ENCODE results near the gene GRM3.
"Not testable (repeated sequence)": the region's sequence is repeated elsewhere in the genome, so short reads cannot be mapped to it uniquely, and the experiment has no call there.

The GRM3 gene

GRCh38 chr7:86643561-86644281, at the start of gene GRM3:
Gene GRM3 (plus strand): TSS chr7:86643909. CDS start chr7:86765146, 121,237 bp downstream.
- DNase-seq: no peak

- DNase-seq: no peak
These were observed 45.4 kb upstream of the GRM3 start for GRCh38 chr7:86598311-86598710.

- DNase-seq: no peak
These were observed 45.0 kb upstream of the GRM3 start for GRCh38 chr7:86598721-86599120.

- no peak for DNase-seq
These were observed 43.0 kb upstream of the GRM3 start for GRCh38 chr7:86600506-86601290.

- DNase-seq: not testable (repeated sequence)
These were observed 28.0 kb upstream of the GRM3 start for GRCh38 chr7:86615711-86616110.

GRCh38 chr7:86644282-86645224, 844 bp downstream of the GRM3 start:
- DNase-seq: no peak

GRCh38 chr7:86645225-86645608, 1.5 kb downstream of the GRM3 start:
- no peak for DNase-seq

GRCh38 chr7:86645676-86646276, 2.1 kb downstream of the GRM3 start:
- DNase-seq: no peak

GRCh38 chr7:86647385-86648094, 3.8 kb downstream of the GRM3 start:
- no peak for DNase-seq

GRCh38 chr7:86648169-86648568, 4.5 kb downstream of the GRM3 start:
- no peak for DNase-seq

GRCh38 chr7:86653919-86654659, 10.4 kb downstream of the GRM3 start:
- DNase-seq: no peak

- no peak for DNase-seq
These were observed 14.2 kb downstream of the GRM3 start for GRCh38 chr7:86657948-86658347.

GRCh38 chr7:86660950-86661462, 17.3 kb downstream of the GRM3 start:
- DNase-seq: no peak

GRCh38 chr7:86664486-86664885, 20.8 kb downstream of the GRM3 start:
- DNase-seq: no peak

GRCh38 chr7:86664991-86665390, 21.3 kb downstream of the GRM3 start:
- DNase-seq: no peak

- DNase-seq: no peak
These were observed 22.0 kb downstream of the GRM3 start for GRCh38 chr7:86665669-86666068.

GRCh38 chr7:86667732-86668131, 24.0 kb downstream of the GRM3 start:
- peak; percentile 22 for DNase-seq

- DNase-seq: no peak
These were observed 24.6 kb downstream of the GRM3 start for GRCh38 chr7:86668315-86668714.

GRCh38 chr7:86687831-86688230, 44.1 kb downstream of the GRM3 start:
- no peak for DNase-seq

GRCh38 chr7:86689363-86689762, 45.7 kb downstream of the GRM3 start:
- DNase-seq: no peak

GRCh38 chr7:86692755-86693154, 49.0 kb downstream of the GRM3 start:
- no peak for DNase-seq

Data from NCI-H2029 treated with DMSO at 0.1 percent for 48 hours (cell line).